Liver (tissue), 9 donors: ENCODE measurements around the gene IRF4. TPM values are rescaled to one million over a fixed set of nuclear protein-coding genes. Genes with fewer than 3 reads are reported as not detected.

Experiments used
- DNase-seq: peaks from one replicate; pipeline ENCODE4 v3.0.0-alpha.2; 2017; ENCODE audit warnings: low spot score
- H3K27ac ChIP-seq, 2 donors: one replicate each; pipeline ENCODE4 v1.7.0; 2013; ENCODE audit warnings: inconsistent platforms in 2 of 2, low read length in 2 of 2, control low read depth in 1 of 2, low read depth in 1 of 2, mild to moderate bottlenecking in 1 of 2
- H3K27me3 ChIP-seq, 4 donors: one replicate each; pipeline versions ENCODE4 v1.6.1 to v1.7.0; 2013; ENCODE audit warnings: low read length in 3 of 4, inconsistent platforms in 1 of 4, mild to moderate bottlenecking in 1 of 4, moderate library complexity in 1 of 4; ENCODE audit not compliant: control insufficient read depth in 4 of 4, insufficient read depth in 4 of 4
- H3K36me3 ChIP-seq, 4 donors: one replicate each; pipeline versions ENCODE4 v1.6.1 to v1.7.0; 2013; ENCODE audit warnings: low read length in 3 of 4, mild to moderate bottlenecking in 3 of 4, low read depth in 1 of 4, moderate library complexity in 1 of 4; ENCODE audit not compliant: control insufficient read depth in 4 of 4, insufficient read depth in 3 of 4
- H3K4me1 ChIP-seq, 4 donors: one replicate each; pipeline versions ENCODE4 v1.6.1 to v1.7.0; 2013; ENCODE audit warnings: low read length in 3 of 4, mild to moderate bottlenecking in 3 of 4, moderate library complexity in 1 of 4; ENCODE audit not compliant: control insufficient read depth in 4 of 4, insufficient read depth in 4 of 4
- H3K4me3 ChIP-seq, 3 donors: one replicate each; pipeline versions ENCODE4 v1.6.1 to v1.7.0; 2013; ENCODE audit warnings: low read length in 3 of 3, control low read depth in 1 of 3, low read depth in 1 of 3, mild to moderate bottlenecking in 1 of 3
- H3K9ac ChIP-seq, 2 donors: one replicate each; pipeline ENCODE4 v1.7.0; 2013; ENCODE audit warnings: low read length in 2 of 2, mild to moderate bottlenecking in 2 of 2, moderate library complexity in 2 of 2, control low read depth in 1 of 2, low read depth in 1 of 2
- H3K9me3 ChIP-seq, 4 donors: one replicate each; pipeline versions ENCODE4 v1.6.1 to v1.7.0; 2013; ENCODE audit warnings: low read length in 3 of 4; ENCODE audit not compliant: control insufficient read depth in 4 of 4
- ATF3 ChIP-seq: IDR thresholded peaks from 2 replicates; pipeline ENCODE4 v1.6.1; 2016; ENCODE audit warnings: antibody characterized with exemption
- CTCF ChIP-seq: fragments of 150-350 bp; IDR thresholded peaks from 2 replicates; pipeline ENCODE4 v1.5.1; 2017; ENCODE audit warnings: improper control_type of control experiment, low read depth, low read length; ENCODE audit not compliant: missing input control
- EGR1 ChIP-seq, 2 donors: IDR thresholded peaks; 2 replicates each; pipeline ENCODE4 v1.6.1; 2016 to 2018; ENCODE audit warnings: antibody characterized with exemption in 2 of 2, low read depth in 2 of 2
- MAX ChIP-seq: IDR thresholded peaks from 2 replicates; pipeline ENCODE4 v1.6.1; 2016; ENCODE audit warnings: antibody characterized with exemption
- NR2F2 ChIP-seq: IDR thresholded peaks from 2 replicates; pipeline ENCODE4 v1.6.1; 2016; ENCODE audit warnings: antibody characterized with exemption
- RAD21 ChIP-seq, 2 donors: IDR thresholded peaks; 2 replicates each; pipeline ENCODE4 v1.6.1; 2016; ENCODE audit warnings: antibody characterized with exemption in 2 of 2, mild to moderate bottlenecking in 2 of 2
- RXRA ChIP-seq, 2 donors: IDR thresholded peaks; 2 replicates each; pipeline ENCODE4 v1.6.1; 2017 to 2018; ENCODE audit warnings: antibody characterized with exemption in 2 of 2, mild to moderate bottlenecking in 1 of 2
- SP1 ChIP-seq: IDR thresholded peaks from 2 replicates; pipeline ENCODE4 v1.6.1; 2018; ENCODE audit warnings: antibody characterized with exemption, mild to moderate bottlenecking
- TAF1 ChIP-seq: conservative IDR thresholded peaks from 2 replicates; pipeline ENCODE4 v1.6.1; 2016; ENCODE audit warnings: antibody characterized with exemption, mild to moderate bottlenecking
- ZBTB33 ChIP-seq: IDR thresholded peaks from 2 replicates; pipeline ENCODE4 v1.6.1; 2016; ENCODE audit warnings: antibody characterized with exemption
- WGBS: extraction: QIAGEN DNeasy Blood & Tissue Kit; methylation state at CpG from one replicate; pipeline ENCODE4 v1.1.7; 2013; 5-methylcytosine and 5-hydroxymethylcytosine counted together
- polyA plus RNA-seq, 2 donors: library from polyadenylated mRNA; stranded (reverse) in 1 of 2; unstranded in 1 of 2; fragments of 200-250 nt in 1 of 2; fragments of >200 nt in 1 of 2; fragmentation: Nextera tagmentation in 1 of 2; extraction: Ambion mirVana in 1 of 2; gene quantifications; one replicate each; pipeline versions ENCODE4 v1.2.1 to v1.2.3, GENCODE V29; 2013 to 2015
- total RNA-seq, 2 donors: library from RNA; depleted of rRNA; stranded (reverse); fragments of >200 nt; gene quantifications; one replicate each; pipeline ENCODE4 v1.2.3, GENCODE V29; 2014
- donor health status: healthy.
- donor health status: healthy.
- donor health status: healthy.
- donor health status: healthy.
- donor health status: healthy.

IRF4 gene
- total and polyA plus RNA-seq, 4 donors: 0.68 to 1.6 (median 1.1) TPM

GRCh38 chr6:342832-343179 is 48.7 kb upstream of the IRF4 start:
- WGBS: 87% methylated on average over 8 of the region's 8 CpGs
- Histone ChIP-seq H3K4me3 (no peak overlapping the region), H3K4me1 (peaks cover 0 to 3% (median 0%) of the 10 kb centered on the region in 4 donors), H3K27me3 (no peaks in the 10 kb centered on the region), H3K9ac (no peak overlapping the region), H3K27ac (no peak overlapping the region), H3K9me3 (no peaks in the 10 kb centered on the region), H3K36me3 (peaks cover 0 to 6% (median 0%) of the 10 kb centered on the region in 4 donors)
- no peak for DNase-seq
- TF ChIP-seq NR2F2: no peak
- no peak for TF ChIP-seq EGR1 (IDR thresholded peaks at IDR 0.05; ENCODE audit: low read depth in 2 of 2)

- 87% methylated on average over 10 of the region's 10 CpGs for WGBS
- Histone ChIP-seq H3K36me3 (peaks cover 0 to 11% (median 3%) of the 10 kb centered on the region in 4 donors), H3K4me3 (no peak overlapping the region), H3K27me3 (no peaks in the 10 kb centered on the region), H3K9me3 (no peaks in the 10 kb centered on the region), H3K27ac (no peak overlapping the region), H3K9ac (no peak overlapping the region), H3K4me1 (peaks cover 0 to 3% (median 0%) of the 10 kb centered on the region in 4 donors)
- no peak for DNase-seq
- TF ChIP-seq SP1: no peak
These were observed 48.2 kb upstream of the IRF4 start for GRCh38 chr6:343226-343935.

GRCh38 chr6:343960-344815 is 47.4 kb upstream of the IRF4 start:
- H3K9me3 ChIP-seq: no peaks in the 10 kb centered on the region
- no peak overlapping the region for H3K4me3 ChIP-seq
- DNase-seq: no peak
- no peak overlapping the region for H3K9ac ChIP-seq
- H3K27ac ChIP-seq: no peak overlapping the region
- no peak for TF ChIP-seq CTCF
- no peak for TF ChIP-seq ZBTB33
- no peak for TF ChIP-seq RAD21 (IDR thresholded peaks at IDR 0.05)
- TF ChIP-seq ATF3: no peak
- no peak for TF ChIP-seq MAX
- no peak for TF ChIP-seq TAF1
- TF ChIP-seq NR2F2: no peak
- TF ChIP-seq RXRA (IDR thresholded peaks at IDR 0.05): no peak
- TF ChIP-seq EGR1 (IDR thresholded peaks at IDR 0.05; ENCODE audit: low read depth in 2 of 2): no peak
- no peak for TF ChIP-seq SP1
- peaks cover 0 to 18% (median 4%) of the 10 kb centered on the region in 4 donors for H3K36me3 ChIP-seq
- no peaks in the 10 kb centered on the region for H3K4me1 ChIP-seq
- 89% methylated on average over 20 of the region's 20 CpGs for WGBS
- no peaks in the 10 kb centered on the region for H3K27me3 ChIP-seq
